SK-N-SH (cell line): Measurements from ENCODE around the gene CXCR5.

Source experiments
- POLR2AphosphoS5 ChIP-seq: IDR thresholded peaks from 2 replicates; pipeline ENCODE4 v1.6.1; 2012; ENCODE audit warnings: low read depth, low read length
- TF ChIP-seq, protein P1 (sequence below): fragments of 200-600 bp; sonication (generic); IDR thresholded peaks from 2 replicates; pipeline ENCODE4 v1.6.1; 2017; ENCODE audit warnings: antibody characterized with exemption, mild to moderate bottlenecking, moderate library complexity

DNA sequence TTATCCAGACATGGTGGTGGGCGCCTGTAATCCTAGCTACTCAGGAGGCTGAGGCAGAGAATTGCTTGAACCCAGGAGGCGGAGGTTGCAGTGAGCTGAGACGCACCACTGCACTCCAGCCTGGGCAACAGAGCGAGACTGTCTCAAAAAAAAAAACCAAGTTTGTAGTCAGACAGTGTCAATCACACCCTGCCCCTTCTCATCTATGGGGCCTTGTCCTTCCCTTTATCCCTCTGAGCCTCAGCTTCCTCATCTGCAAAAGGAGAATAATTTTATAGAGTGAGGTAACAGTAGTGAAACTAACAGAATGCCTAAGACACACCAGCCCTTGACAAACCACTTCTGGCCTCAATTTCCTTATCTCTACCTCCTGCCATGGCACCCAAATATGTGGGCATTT lies 31.3 kb downstream of the CXCR5 start:
- TF ChIP-seq, protein P1, sequence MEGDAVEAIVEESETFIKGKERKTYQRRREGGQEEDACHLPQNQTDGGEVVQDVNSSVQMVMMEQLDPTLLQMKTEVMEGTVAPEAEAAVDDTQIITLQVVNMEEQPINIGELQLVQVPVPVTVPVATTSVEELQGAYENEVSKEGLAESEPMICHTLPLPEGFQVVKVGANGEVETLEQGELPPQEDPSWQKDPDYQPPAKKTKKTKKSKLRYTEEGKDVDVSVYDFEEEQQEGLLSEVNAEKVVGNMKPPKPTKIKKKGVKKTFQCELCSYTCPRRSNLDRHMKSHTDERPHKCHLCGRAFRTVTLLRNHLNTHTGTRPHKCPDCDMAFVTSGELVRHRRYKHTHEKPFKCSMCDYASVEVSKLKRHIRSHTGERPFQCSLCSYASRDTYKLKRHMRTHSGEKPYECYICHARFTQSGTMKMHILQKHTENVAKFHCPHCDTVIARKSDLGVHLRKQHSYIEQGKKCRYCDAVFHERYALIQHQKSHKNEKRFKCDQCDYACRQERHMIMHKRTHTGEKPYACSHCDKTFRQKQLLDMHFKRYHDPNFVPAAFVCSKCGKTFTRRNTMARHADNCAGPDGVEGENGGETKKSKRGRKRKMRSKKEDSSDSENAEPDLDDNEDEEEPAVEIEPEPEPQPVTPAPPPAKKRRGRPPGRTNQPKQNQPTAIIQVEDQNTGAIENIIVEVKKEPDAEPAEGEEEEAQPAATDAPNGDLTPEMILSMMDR = no peak
- no peak for TF ChIP-seq POLR2AphosphoS5
